Measurements from ENCODE around the gene BCLAF1. TPM values are rescaled to one million over a fixed set of nuclear protein-coding genes. Genes with fewer than 3 reads are reported as not detected.

Gene BCLAF1
- total and polyA plus RNA-seq, 9 of the 15 experiments (the other 6 are each of a cell fraction or from before 2014, with no cell fraction given): 65.4 to 286 (median 165) TPM

GRCh38 chr6:136236466-136237293 lies 53.0 kb downstream of the BCLAF1 start (continued):
- no peak; the same call in 1 of the 2 replicates for TF ChIP-seq REST (IDR thresholded peaks at IDR 0.05; ENCODE audit: borderline replicate concordance)
- TF ChIP-seq REST (CRISPR knock-in tag; IDR thresholded peaks at IDR 0.05; ENCODE audit: low read depth): no peak
- TF ChIP-seq ZNF311 (CRISPR knock-in tag; IDR thresholded peaks at IDR 0.05): no peak
- no peak for TF ChIP-seq ZFP91 (CRISPR knock-in tag; IDR thresholded peaks at IDR 0.05)
- no peak for TF ChIP-seq ZNF436 (CRISPR knock-in tag; IDR thresholded peaks at IDR 0.05)
- TF ChIP-seq POLR2G (IDR thresholded peaks at IDR 0.05; ENCODE audit: low read depth, low read length): no peak
- TF ChIP-seq ZFPM2 (CRISPR knock-in tag; IDR thresholded peaks at IDR 0.05): no peak
- TF ChIP-seq ATF2 (CRISPR knock-in tag; IDR thresholded peaks at IDR 0.05): no peak
- TF ChIP-seq ZNF134 (CRISPR knock-in tag; conservative IDR thresholded peaks at IDR 0.05): no peak
- no peak for TF ChIP-seq LARP7 (IDR thresholded peaks at IDR 0.05)
- no peak for TF ChIP-seq NFE2L1 (tag; IDR thresholded peaks at IDR 0.05; ENCODE audit: borderline replicate concordance, low read depth)
- no peak for TF ChIP-seq PURB (CRISPR knock-in tag; IDR thresholded peaks at IDR 0.05; ENCODE audit: low read depth)
- no peak for TF ChIP-seq EWSR1 (IDR thresholded peaks at IDR 0.05; ENCODE audit: borderline replicate concordance, low read depth, partially characterized antibody)
- TF ChIP-seq TAL1 (IDR thresholded peaks at IDR 0.05): peak; percentile 85
